H1 (cell line): ENCODE measurements around the gene GEMIN7. TPM values are rescaled to one million over a fixed set of nuclear protein-coding genes. Genes with fewer than 3 reads are reported as not detected.

ENCODE experiments used
- CTCF ChIA-PET: fragments of 300-600 bp; sonication (Branson Sonifier 250); formaldehyde crosslinking; loops from one replicate; lab custom pipeline; 2021; ENCODE audit not compliant: partially characterized antibody; lab: Charles Lee
- POLR2A ChIA-PET: fragments of 300-600 bp; sonication (Branson Sonifier 250); formaldehyde crosslinking; loops from one replicate; lab custom pipeline; 2021; ENCODE audit warnings: inconsistent platforms; ENCODE audit not compliant: partially characterized antibody; lab: Charles Lee
- DNase-seq, 2 experiments: peaks; one replicate each; pipeline versions ENCODE4 v3.0.0 to v3.0.0-alpha.2; 2010 to 2022; ENCODE audit warnings: low spot score in 2 of 2, low read depth in 1 of 2, mixed read lengths in 1 of 2
- FAIRE-seq: peaks from 2 replicates; lab custom pipeline; 2011; peaks lifted over from hg19 to GRCh38; lab: Jason Lieb, UNC
- H2AFZ ChIP-seq: 2 replicates; pipeline ENCODE4 v1.8.1; 2012; ENCODE audit warnings: low read length, inconsistent platforms
- H2AK5ac ChIP-seq: 2 replicates; pipeline ENCODE4 v1.6.1; 2013; ENCODE audit warnings: low read depth, low read length
- H2BK120ac ChIP-seq: replicated peaks from 2 replicates; pipeline ENCODE3; 2013; ENCODE audit warnings: low read depth, low read length, inconsistent platforms
- H2BK12ac ChIP-seq: 2 replicates; pipeline ENCODE4 v1.6.1; 2013; ENCODE audit warnings: low read depth, low read length
- H2BK15ac ChIP-seq: 2 replicates; pipeline ENCODE4 v1.6.1; 2013; ENCODE audit warnings: low read length
- H2BK20ac ChIP-seq: 2 replicates; pipeline ENCODE4 v1.6.1; 2013; ENCODE audit warnings: low read length
- H2BK5ac ChIP-seq: 2 replicates; pipeline ENCODE4 v1.6.1; 2013; ENCODE audit warnings: low read depth, low read length
- H3K14ac ChIP-seq: 2 replicates; pipeline ENCODE4 v1.6.1; 2013; ENCODE audit warnings: inconsistent platforms; ENCODE audit not compliant: insufficient read length
- H3K18ac ChIP-seq: 2 replicates; pipeline ENCODE4 v1.6.1; 2013; ENCODE audit warnings: low read length; ENCODE audit errors: extremely low read depth
- H3K23ac ChIP-seq: 2 replicates; pipeline ENCODE4 v1.6.1; 2013; ENCODE audit warnings: inconsistent platforms; ENCODE audit not compliant: insufficient read length
- H3K23me2 ChIP-seq: 2 replicates; pipeline ENCODE4 v1.6.1; 2013; ENCODE audit warnings: low read depth, low read length
- H3K27ac ChIP-seq: 2 replicates; pipeline ENCODE4 v1.6.1; 2011; ENCODE audit warnings: low read depth, low read length, inconsistent platforms
- H3K27me3 ChIP-seq, 4 experiments: replicated peaks in 1 of 4; 1 replicate in 1 of 4; 2 replicates in 3 of 4; pipeline versions ENCODE4 v1.6.1 to v1.8.1; 2011 to 2013; ENCODE audit warnings: low read length in 3 of 4, mild to moderate bottlenecking in 3 of 4, inconsistent platforms in 2 of 4, mixed read lengths in 2 of 4, moderate library complexity in 1 of 4; ENCODE audit not compliant: control insufficient read depth in 3 of 4, insufficient read depth in 3 of 4; ENCODE audit errors: extremely low read depth in 1 of 4
- H3K36me3 ChIP-seq, 4 experiments: 2 replicates each; pipeline versions ENCODE4 v1.6.1 to v1.8.1; 2011 to 2013; ENCODE audit warnings: mild to moderate bottlenecking in 4 of 4, low read length in 3 of 4, moderate library complexity in 2 of 4, control low read depth in 1 of 4, inconsistent platforms in 1 of 4; ENCODE audit not compliant: insufficient read depth in 4 of 4, control insufficient read depth in 2 of 4
- H3K4ac ChIP-seq: replicated peaks from 2 replicates; pipeline ENCODE3; 2013; ENCODE audit warnings: low read length, low read depth, mixed read lengths, inconsistent platforms; ENCODE audit not compliant: insufficient read length
- H3K4me1 ChIP-seq, 4 experiments: replicated peaks in 1 of 4; 1 replicate in 1 of 4; 2 replicates in 3 of 4; pipeline versions ENCODE4 v1.6.1 to v1.8.1; 2011 to 2013; ENCODE audit warnings: low read length in 3 of 4, inconsistent platforms in 2 of 4, mixed read lengths in 1 of 4; ENCODE audit not compliant: insufficient read depth in 4 of 4, control insufficient read depth in 3 of 4
- H3K4me2 ChIP-seq, 2 experiments: 2 replicates each; pipeline versions ENCODE4 v1.6.1 to v1.8.1; 2011 to 2013; ENCODE audit warnings: low read depth in 2 of 2, low read length in 2 of 2, control low read depth in 1 of 2, inconsistent platforms in 1 of 2, mild to moderate bottlenecking in 1 of 2; ENCODE audit not compliant: insufficient read depth in 1 of 2
- H3K4me3 ChIP-seq, 4 experiments: fragments of 200-600, 300-600 bp in 1 of 4; sonication (generic), shearing (Covaris generic), sonication (Bioruptor Twin) in 1 of 4; 2 replicates each; pipeline versions ENCODE4 v1.5.1 to v1.8.1; 2011 to 2016; ENCODE audit warnings: low read length in 4 of 4, low read depth in 3 of 4, control low read depth in 2 of 4, inconsistent platforms in 2 of 4, mild to moderate bottlenecking in 2 of 4, mixed read lengths in 1 of 4, moderate library complexity in 1 of 4; ENCODE audit not compliant: insufficient read depth in 2 of 4; ENCODE audit errors: extremely low read depth in 1 of 4
- H3K56ac ChIP-seq: replicated peaks from 2 replicates; pipeline ENCODE3; 2013; ENCODE audit warnings: low read depth, mild to moderate bottlenecking, mixed read lengths, low read length, inconsistent platforms; ENCODE audit not compliant: insufficient read length
- H3K79me1 ChIP-seq: 2 replicates; pipeline ENCODE4 v1.6.1; 2013; ENCODE audit warnings: low read depth, low read length, control low read depth
- H3K79me2 ChIP-seq, 2 experiments: 2 replicates each; pipeline versions ENCODE4 v1.6.1 to v1.8.1; 2012 to 2013; ENCODE audit warnings: low read length in 2 of 2, mild to moderate bottlenecking in 2 of 2, inconsistent platforms in 1 of 2; ENCODE audit not compliant: insufficient read depth in 2 of 2, control insufficient read depth in 1 of 2
- H3K9ac ChIP-seq, 4 experiments: replicated peaks in 1 of 4; 1 replicate in 1 of 4; 2 replicates in 3 of 4; pipeline versions ENCODE4 v1.6.1 to v1.8.1; 2011 to 2013; ENCODE audit warnings: low read depth in 3 of 4, low read length in 3 of 4, control low read depth in 2 of 4, mild to moderate bottlenecking in 2 of 4, moderate library complexity in 2 of 4, inconsistent platforms in 1 of 4; ENCODE audit errors: extremely low read depth in 1 of 4
- H3K9me3 ChIP-seq, 2 experiments: 2 replicates each; pipeline versions ENCODE4 v1.6.1 to v1.8.1; 2012 to 2013; ENCODE audit warnings: mild to moderate bottlenecking in 2 of 2, moderate library complexity in 2 of 2, control low read depth in 1 of 2, inconsistent platforms in 1 of 2, low read depth in 1 of 2, low read length in 1 of 2, mixed read lengths in 1 of 2; ENCODE audit not compliant: insufficient read depth in 2 of 2
- H4K20me1 ChIP-seq, 2 experiments: replicated peaks in 1 of 2; 2 replicates each; pipeline versions ENCODE3 to v1.8.1; 2011 to 2013; ENCODE audit warnings: inconsistent platforms in 2 of 2, low read length in 2 of 2, mild to moderate bottlenecking in 1 of 2; ENCODE audit not compliant: insufficient read depth in 2 of 2, control insufficient read depth in 1 of 2
- H4K5ac ChIP-seq: 2 replicates; pipeline ENCODE4 v1.6.1; 2013; ENCODE audit warnings: low read length, low read depth, mixed read lengths, inconsistent platforms; ENCODE audit not compliant: insufficient read length
- H4K8ac ChIP-seq: 2 replicates; pipeline ENCODE4 v1.8.0; 2013; ENCODE audit warnings: mild to moderate bottlenecking, moderate library complexity, low read length, inconsistent platforms; ENCODE audit not compliant: insufficient read depth; ENCODE audit errors: extremely low read depth
- H4K91ac ChIP-seq: replicated peaks from 2 replicates; pipeline ENCODE3; 2013; ENCODE audit warnings: low read length, mixed read lengths, inconsistent platforms; ENCODE audit not compliant: insufficient read length
- ASH2L ChIP-seq: fragments of 200-600, 300-600 bp; sonication (generic); IDR thresholded peaks from one replicate; pipeline ENCODE4 v1.7.1; 2017; ENCODE audit warnings: low read length
- CEBPB ChIP-seq: IDR thresholded peaks from 2 replicates; pipeline ENCODE4 v1.6.1; 2012; ENCODE audit warnings: low read depth, low read length
- CHD2 ChIP-seq: IDR thresholded peaks from 2 replicates; pipeline ENCODE4 v1.6.1; 2012; ENCODE audit warnings: low read length, improper control_type of control experiment
- EP300 ChIP-seq, 2 experiments: IDR thresholded peaks; 1 replicate in 1 of 2; 2 replicates in 1 of 2; pipeline ENCODE4 v1.6.1; 2011 to 2012; ENCODE audit warnings: low read depth in 2 of 2, low read length in 2 of 2, mild to moderate bottlenecking in 2 of 2, borderline replicate concordance in 1 of 2, inconsistent platforms in 1 of 2, moderate library complexity in 1 of 2
- FOSL1 ChIP-seq: IDR thresholded peaks from 2 replicates; pipeline ENCODE4 v1.6.1; 2011; ENCODE audit warnings: mild to moderate bottlenecking, low read depth, low read length, moderate library complexity; ENCODE audit not compliant: insufficient read depth
- GTF2F1 ChIP-seq: IDR thresholded peaks from 2 replicates; pipeline ENCODE4 v1.6.1; 2012; ENCODE audit warnings: low read depth, low read length, improper control_type of control experiment, borderline replicate concordance
- JUND ChIP-seq: IDR thresholded peaks from 2 replicates; pipeline ENCODE4 v1.6.1; 2011; ENCODE audit warnings: mild to moderate bottlenecking, improper control_type of control experiment, low read length
- KDM5A ChIP-seq: fragments of 200-600 bp; IDR thresholded peaks from 2 replicates; pipeline ENCODE4 v1.7.1; 2012; ENCODE audit warnings: mild to moderate bottlenecking, low read length, inconsistent platforms, mixed read lengths
- MAFK ChIP-seq: IDR thresholded peaks from 2 replicates; pipeline ENCODE4 v1.6.1; 2012; ENCODE audit warnings: low read depth, mild to moderate bottlenecking, improper control_type of control experiment, low read length
- RBBP5 ChIP-seq: IDR thresholded peaks from 2 replicates; pipeline ENCODE4 v1.7.1; 2012; ENCODE audit warnings: low read depth, mild to moderate bottlenecking, inconsistent platforms, low read length, moderate library complexity, borderline replicate concordance
- SIN3A ChIP-seq, 2 experiments: IDR thresholded peaks in 1 of 2; conservative IDR thresholded peaks in 1 of 2; 2 replicates each; pipeline ENCODE4 v1.6.1; 2011 to 2012; ENCODE audit warnings: low read length in 2 of 2, improper control_type of control experiment in 1 of 2, low read depth in 1 of 2, mild to moderate bottlenecking in 1 of 2
- SIX5 ChIP-seq: IDR thresholded peaks from 2 replicates; pipeline ENCODE4 v1.6.1; 2011; ENCODE audit warnings: mild to moderate bottlenecking, low read depth, low read length
- TAF7 ChIP-seq: optimal IDR thresholded peaks from 2 replicates; pipeline ENCODE3; 2011; ENCODE audit warnings: low read depth, mild to moderate bottlenecking, inconsistent platforms, low read length, moderate library complexity, borderline replicate concordance
- TEAD4 ChIP-seq: IDR thresholded peaks from 2 replicates; pipeline ENCODE4 v1.6.1; 2012; ENCODE audit warnings: low read depth, low read length, inconsistent platforms, mixed read lengths
- YY1 ChIP-seq: IDR thresholded peaks from 2 replicates; pipeline ENCODE4 v1.6.1; 2011; ENCODE audit warnings: low read depth, mild to moderate bottlenecking, low read length
- WGBS, 2 experiments: shearing (Covaris generic) in 1 of 2; methylation state at CpG; one replicate each; pipeline versions ENCODE4 v1.1.6 to v1.1.7; 2013 to 2015; ENCODE audit warnings: low lambda C conversion rate in 2 of 2, mixed read lengths in 2 of 2, inconsistent platforms in 1 of 2, low coverage in 1 of 2, missing lambda C conversion rate in 1 of 2; ENCODE audit not compliant: insufficient replicate concordance in 2 of 2, insufficient coverage in 1 of 2, insufficient read length in 1 of 2; ENCODE audit errors: extremely low coverage in 1 of 2, missing lambda C conversion rate in 1 of 2; 5-methylcytosine and 5-hydroxymethylcytosine counted together
- polyA plus RNA-seq, 7 experiments: library from polyadenylated mRNA; depleted of rRNA in 3 of 7; stranded (reverse) in 5 of 7; unstranded in 2 of 7; fragments of >200 nt in 5 of 7; fragments of 200-250 nt in 2 of 7; gene quantifications; 1 replicate in 5 of 7; 2 replicates in 1 of 7; 4 replicates in 1 of 7; pipeline versions ENCODE4 v1.2.1 to v1.2.3, GENCODE V29; 2011 to 2013; ENCODE audit warnings: missing spikeins in 2 of 7, mixed read lengths in 2 of 7
- total RNA-seq: library from RNA; stranded (reverse); fragmentation: NEBNext Ultra II Directional; extraction: Animal tissue kit (Norgen Biotek cat#: 25700); gene quantifications from 2 replicates; pipeline ENCODE4 v1.2.1, GENCODE V29; 2021

GEMIN7 gene
- total and polyA plus RNA-seq, 2 of the 8 experiments (the other 6 are each of a cell fraction or from before 2014, with no cell fraction given) = 48.0 to 91.6 TPM

DNA sequence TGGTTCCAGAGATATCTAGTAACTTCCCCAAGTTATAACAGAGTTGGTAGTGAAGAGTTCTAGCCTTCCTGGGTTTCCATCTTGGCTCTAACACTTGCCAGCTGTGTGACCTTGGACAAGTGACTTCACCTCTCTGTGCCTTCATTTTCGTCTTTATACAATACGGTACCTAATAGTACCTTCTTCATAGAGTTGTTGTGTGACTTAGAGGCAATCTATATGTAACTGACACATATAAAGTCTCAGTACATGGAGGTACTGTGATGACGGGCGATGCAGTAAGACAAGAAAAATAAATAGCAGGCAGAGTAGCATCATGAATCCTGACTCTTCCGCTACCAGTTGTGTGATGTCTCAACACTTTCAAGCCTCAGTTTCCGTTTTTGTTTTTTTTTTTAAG is 48.2 kb upstream of the GEMIN7 start:
- no peak overlapping the region for H4K5ac ChIP-seq
- no peak overlapping the region for H3K9ac ChIP-seq
- H2BK20ac ChIP-seq = no peak overlapping the region
- H2BK5ac ChIP-seq = no peak overlapping the region
- H3K9me3 ChIP-seq = no peaks in the 10 kb centered on the region
- H3K4ac ChIP-seq = no peak overlapping the region
- no peaks in the 10 kb centered on the region for H4K20me1 ChIP-seq
- H3K27ac ChIP-seq = no peak overlapping the region
- no peak overlapping the region for H2AFZ ChIP-seq
- no peak overlapping the region for H4K8ac ChIP-seq
- H3K14ac ChIP-seq = no peak overlapping the region
- H2BK12ac ChIP-seq = no peak overlapping the region
- no peak overlapping the region for H2BK15ac ChIP-seq
- no peak overlapping the region for H2AK5ac ChIP-seq
- H3K18ac ChIP-seq = no peak overlapping the region
- H3K23ac ChIP-seq = no peak overlapping the region
- no peak overlapping the region for H4K91ac ChIP-seq
- DNase-seq (no peak), FAIRE-seq (no peak)
- H3K4me2 ChIP-seq = no peak overlapping the region
- H3K4me1 ChIP-seq = no peaks in the 10 kb centered on the region
- ChIA-PET POLR2A (interaction anchor here (0.8 to 1.6 kb wide), 3 partner anchors 8 to 21 kb away, joined by 3 to 4 read pairs (median 3); partner anchors contain the start of gene CLASRP), CTCF (interaction anchor here (1.0 to 1.6 kb wide), 2 partner anchors 15 to 29 kb away, joined by 4 to 5 read pairs; no protein-coding TSS in a partner anchor)
- H3K4me3 ChIP-seq = no peak overlapping the region
- no peak overlapping the region for H3K56ac ChIP-seq
- H3K36me3 ChIP-seq = peaks cover 0 to 11% (median 2%) of the 10 kb centered on the region in 4 experiments; a peak in 3 of 8 replicates
- 96% methylated on average over 6 of the region's 6 CpGs; no CpG with 5 or more reads in 1 of the 2 experiments for WGBS, 2 experiments
- H2BK120ac ChIP-seq = no peak overlapping the region
- H3K79me1 ChIP-seq = no peaks in the 10 kb centered on the region
- no peaks in the 10 kb centered on the region for H3K23me2 ChIP-seq
- no peaks in the 10 kb centered on the region for H3K79me2 ChIP-seq
- H3K27me3 ChIP-seq = no peaks in the 10 kb centered on the region
- TF ChIP-seq GTF2F1 (no peak), KDM5A (no peak), YY1 (no peak), SIN3A (conservative IDR thresholded peaks at IDR 0.05 in 1 of 2, IDR thresholded peaks at IDR 0.05 in 1 of 2; ENCODE audit: low read depth in 1 of 2, low read length in 2 of 2) (no peak), TAF7 (no peak), CHD2 (no peak), JUND (no peak), ASH2L (no peak), FOSL1 (no peak), CEBPB (no peak), TEAD4 (no peak), RBBP5 (no peak), SIX5 (no peak), EP300 (IDR thresholded peaks at IDR 0.05; ENCODE audit: borderline replicate concordance in 1 of 2, low read depth in 2 of 2, low read length in 2 of 2) (no peak), MAFK (no peak)
